GM06990 (cell line): ENCODE measurements around the gene PPDPF.
A peak's percentile ranks its signal among the peaks of the same experiment; 100 is the strongest.

Experiments
- DNase-seq: peaks from one replicate; pipeline ENCODE4 v3.0.0-alpha.2; 2011; ENCODE audit not compliant: insufficient read length; ENCODE audit errors: extremely low read depth
- H3K27me3 ChIP-seq: replicated peaks from 2 replicates; pipeline ENCODE4 v1.6.0; 2011; ENCODE audit warnings: low read length; ENCODE audit not compliant: control insufficient read depth, insufficient read depth
- H3K36me3 ChIP-seq: 2 replicates; pipeline ENCODE4 v1.5.1; 2011; ENCODE audit warnings: low read length; ENCODE audit not compliant: control insufficient read depth, insufficient read depth
- H3K4me3 ChIP-seq: replicated peaks from 2 replicates; pipeline ENCODE4 v1.5.1; 2011; ENCODE audit warnings: low read depth, mild to moderate bottlenecking, control low read depth, low read length
- CTCF ChIP-seq: IDR thresholded peaks from 2 replicates; pipeline ENCODE4 v1.5.1; 2011; ENCODE audit warnings: low read length, control low read depth, mild to moderate bottlenecking, inconsistent platforms; ENCODE audit not compliant: insufficient read depth, poor library complexity, severe bottlenecking

PPDPF gene

GRCh38 chr20:63497946-63498935, 22.3 kb upstream of the PPDPF start:
- no peak for TF ChIP-seq CTCF
- Histone ChIP-seq H3K27me3 (no peaks in the 10 kb centered on the region; the same call in 1 of the 2 replicates), H3K36me3 (no peaks in the 10 kb centered on the region), H3K4me3 (peak overlapping the region; percentile 40)
- DNase-seq = no peak

- TF ChIP-seq CTCF = no peak
- Histone ChIP-seq H3K4me3 (peak within 1 kb of the TSS; percentile 40), H3K36me3 (no peaks in the 10 kb centered on the region), H3K27me3 (no peaks in the 10 kb centered on the region; the same call in 1 of the 2 replicates)
- no peak for DNase-seq
Observed at GRCh38 chr20:63498960-63499337, 21.6 kb upstream of the PPDPF start, which contains the start of gene EEF1A2. EEF1A2 (minus strand) TSS chr20:63499083; CDS start chr20:63497763, 1,320 bp downstream.

DNA sequence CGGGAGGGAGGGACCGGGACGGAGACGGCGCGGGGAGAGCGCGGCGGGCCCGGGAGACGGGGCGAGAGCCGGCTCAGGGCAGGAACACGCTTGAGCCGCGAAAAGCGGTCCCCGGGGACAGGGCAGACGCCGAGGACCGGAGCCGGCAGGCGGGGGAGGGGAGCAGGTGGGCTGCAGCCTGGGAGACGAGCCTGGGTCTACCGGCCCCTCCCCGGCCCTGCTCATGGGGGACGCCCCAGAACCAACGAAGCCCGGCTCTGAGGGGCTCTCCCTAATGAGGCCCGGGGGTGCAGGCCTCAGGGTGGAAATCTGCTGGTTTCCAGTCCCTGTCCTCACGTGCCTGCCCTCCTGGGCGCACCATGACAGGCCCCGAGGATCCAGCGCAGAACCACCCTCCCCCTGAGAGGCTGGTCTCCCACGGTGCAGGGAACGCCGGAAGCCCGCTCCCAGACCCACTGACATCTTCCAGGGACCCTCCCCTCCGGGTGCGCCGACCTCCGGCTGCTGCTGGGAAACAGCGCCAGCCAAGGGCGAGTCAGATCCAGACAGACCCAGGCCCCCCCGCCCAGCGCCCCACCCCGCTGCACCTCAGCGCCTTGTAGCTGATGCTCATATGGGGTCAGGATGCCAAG, 21.1 kb upstream of the PPDPF start:
- TF ChIP-seq CTCF = no peak
- no peak for DNase-seq
- no peaks in the 10 kb centered on the region for H3K36me3 ChIP-seq
- no peaks in the 10 kb centered on the region; the same call in 1 of the 2 replicates for H3K27me3 ChIP-seq
- H3K4me3 ChIP-seq = no peak overlapping the region; the same call in 1 of the 2 replicates

DNA sequence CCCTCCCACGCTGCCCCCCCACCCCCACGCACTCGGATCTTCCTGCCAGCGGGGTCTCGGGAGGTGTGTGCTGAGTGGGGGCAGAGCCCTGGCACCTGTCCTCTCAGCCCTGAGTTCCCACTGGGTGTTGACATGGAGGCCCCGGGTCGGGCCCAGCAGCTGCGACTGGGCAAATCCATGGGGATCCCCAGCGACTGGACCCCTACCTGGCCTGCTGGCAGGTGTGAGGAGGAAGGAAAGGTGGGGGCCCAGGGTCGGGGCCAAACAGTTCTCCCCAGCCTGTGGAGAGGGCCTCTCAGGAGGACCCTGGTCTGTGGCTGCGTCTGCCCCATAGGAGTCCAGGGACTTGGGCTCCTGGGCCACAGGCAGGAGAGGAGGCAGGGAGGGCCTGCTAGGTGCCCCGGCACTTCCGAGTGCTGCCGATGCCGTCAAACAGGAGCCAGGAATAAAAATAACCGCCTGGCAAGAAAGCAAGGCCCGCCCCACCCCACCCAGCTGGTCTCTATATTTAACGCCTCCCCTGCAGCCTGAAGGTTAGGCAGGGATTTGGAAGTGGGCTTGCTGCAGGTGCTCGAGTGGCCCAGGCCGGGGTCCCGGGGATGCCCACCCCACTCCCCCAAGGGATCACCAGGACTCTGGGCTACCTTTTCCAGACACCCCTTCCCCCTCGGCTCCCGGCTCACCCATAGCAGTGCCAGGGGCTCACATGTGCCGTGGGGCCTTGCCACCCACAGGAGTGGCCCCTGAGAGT, 20.2 kb upstream of the PPDPF start:
- no peak for DNase-seq
- Histone ChIP-seq H3K4me3 (no peak overlapping the region), H3K27me3 (no peaks in the 10 kb centered on the region; the same call in 1 of the 2 replicates), H3K36me3 (no peaks in the 10 kb centered on the region)
- no peak for TF ChIP-seq CTCF

DNA sequence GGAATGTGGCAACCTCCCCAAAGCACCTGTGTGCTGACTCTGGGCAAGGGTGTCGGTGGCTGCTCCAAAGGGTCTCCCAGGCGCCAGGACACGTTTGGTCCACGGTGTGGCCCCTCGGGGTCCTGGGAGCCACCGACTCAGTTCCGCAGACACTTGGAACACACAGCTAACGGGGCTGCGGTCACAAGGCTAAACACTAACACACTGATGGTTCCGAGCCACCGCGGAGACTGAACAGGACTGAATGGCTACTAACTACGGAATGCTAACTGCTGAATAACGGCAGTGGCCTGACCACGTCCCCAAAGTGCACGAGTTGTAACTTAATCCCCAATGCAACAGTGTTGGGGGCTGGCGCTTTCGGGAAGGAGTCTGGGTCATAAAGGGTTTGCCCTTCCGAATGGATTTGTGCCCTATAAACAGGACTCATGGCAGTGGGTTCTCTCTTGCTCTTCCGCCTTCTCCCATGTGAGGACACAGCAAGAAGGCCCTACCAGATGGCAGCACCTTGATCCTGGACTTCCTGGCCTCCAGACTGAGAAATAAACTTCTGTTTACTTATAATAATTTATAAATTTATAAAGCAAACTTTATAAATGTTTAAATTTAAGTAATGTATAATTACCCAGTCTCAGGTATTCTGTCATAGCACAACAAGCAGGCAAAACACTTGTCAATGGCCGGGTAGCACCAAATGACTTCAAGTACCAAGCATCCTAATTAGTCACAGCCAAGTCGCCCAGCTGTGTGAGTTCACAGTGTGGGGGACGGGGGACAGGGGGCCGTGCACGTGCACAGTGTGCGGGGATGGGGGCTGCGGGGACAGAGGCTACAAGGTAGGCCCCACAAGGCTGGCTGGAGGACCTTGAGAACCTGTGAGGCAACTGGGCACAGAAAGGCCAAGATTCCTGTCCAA, 19.4 kb upstream of the PPDPF start:
- Histone ChIP-seq H3K4me3 (no peak overlapping the region), H3K27me3 (no peaks in the 10 kb centered on the region; the same call in 1 of the 2 replicates), H3K36me3 (no peaks in the 10 kb centered on the region)
- DNase-seq = no peak
- no peak for TF ChIP-seq CTCF
